ENCODE data around the gene UPP1.

The UPP1 gene

GRCh38 chr7:48085942-48086341 lies 3.1 kb upstream of the UPP1 start:
- no peak for DNase-seq (ENCODE audit: low read depth)

DNA sequence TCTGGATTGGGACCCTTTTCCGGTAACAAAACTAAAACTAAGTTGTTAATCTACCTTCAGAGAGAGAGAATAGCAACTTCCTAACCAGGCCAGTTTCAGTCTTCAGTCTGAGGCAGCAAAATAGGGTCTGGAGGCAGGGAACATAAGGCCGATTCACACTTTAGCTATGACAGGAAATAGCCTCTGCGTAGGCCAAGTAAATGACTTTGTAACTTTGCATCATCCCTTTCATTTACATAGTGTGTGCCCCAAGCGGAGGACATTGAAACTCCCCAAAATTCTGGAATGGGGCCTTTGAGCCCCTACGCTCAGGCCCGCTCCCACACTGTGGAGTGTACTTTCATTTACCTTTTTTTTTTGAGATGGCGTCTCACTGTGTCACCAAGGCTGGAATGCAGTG lies 1.7 kb upstream of the UPP1 start:
- DNase-seq (ENCODE audit: low read depth): no peak

- DNase-seq (ENCODE audit: low read depth): no peak
These were observed 463 bp upstream of the UPP1 start for GRCh38 chr7:48088559-48089045.

DNA sequence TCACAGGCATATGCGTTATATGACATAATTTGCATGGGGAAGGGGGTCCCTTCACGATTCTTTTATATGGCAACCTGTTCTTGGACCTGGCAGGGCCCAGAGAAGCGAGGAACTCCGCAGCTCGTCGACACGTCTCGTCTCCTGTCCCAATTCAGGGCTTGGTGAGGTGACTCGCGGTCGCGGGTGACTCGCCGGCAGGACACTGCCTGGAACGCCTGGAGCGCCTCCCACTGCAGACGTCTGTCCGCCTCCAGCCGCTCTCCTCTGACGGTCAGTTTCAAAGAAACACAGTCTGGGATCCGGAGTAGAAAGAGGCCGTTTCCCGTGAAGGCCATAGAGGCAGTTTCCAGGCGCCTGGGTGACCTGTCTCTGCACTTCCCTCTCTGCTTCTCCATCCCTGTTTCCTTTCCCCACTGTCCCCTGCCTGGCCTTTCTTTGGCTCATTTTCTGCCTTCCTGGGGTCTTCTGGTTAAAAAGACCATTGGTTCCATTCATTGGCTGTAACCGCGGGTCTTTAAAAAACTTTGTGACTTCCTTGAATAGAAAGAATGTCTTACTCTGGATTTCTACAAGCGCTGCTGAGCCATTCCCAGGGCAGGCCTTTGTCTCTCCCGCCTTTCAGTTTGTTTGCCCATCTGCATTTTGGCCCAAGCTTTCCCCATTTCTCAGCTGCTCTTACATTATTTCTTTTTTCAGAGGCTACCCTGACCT lies 1.2 kb downstream of the UPP1 start:
- DNase-seq (ENCODE audit: low read depth): no peak

DNA sequence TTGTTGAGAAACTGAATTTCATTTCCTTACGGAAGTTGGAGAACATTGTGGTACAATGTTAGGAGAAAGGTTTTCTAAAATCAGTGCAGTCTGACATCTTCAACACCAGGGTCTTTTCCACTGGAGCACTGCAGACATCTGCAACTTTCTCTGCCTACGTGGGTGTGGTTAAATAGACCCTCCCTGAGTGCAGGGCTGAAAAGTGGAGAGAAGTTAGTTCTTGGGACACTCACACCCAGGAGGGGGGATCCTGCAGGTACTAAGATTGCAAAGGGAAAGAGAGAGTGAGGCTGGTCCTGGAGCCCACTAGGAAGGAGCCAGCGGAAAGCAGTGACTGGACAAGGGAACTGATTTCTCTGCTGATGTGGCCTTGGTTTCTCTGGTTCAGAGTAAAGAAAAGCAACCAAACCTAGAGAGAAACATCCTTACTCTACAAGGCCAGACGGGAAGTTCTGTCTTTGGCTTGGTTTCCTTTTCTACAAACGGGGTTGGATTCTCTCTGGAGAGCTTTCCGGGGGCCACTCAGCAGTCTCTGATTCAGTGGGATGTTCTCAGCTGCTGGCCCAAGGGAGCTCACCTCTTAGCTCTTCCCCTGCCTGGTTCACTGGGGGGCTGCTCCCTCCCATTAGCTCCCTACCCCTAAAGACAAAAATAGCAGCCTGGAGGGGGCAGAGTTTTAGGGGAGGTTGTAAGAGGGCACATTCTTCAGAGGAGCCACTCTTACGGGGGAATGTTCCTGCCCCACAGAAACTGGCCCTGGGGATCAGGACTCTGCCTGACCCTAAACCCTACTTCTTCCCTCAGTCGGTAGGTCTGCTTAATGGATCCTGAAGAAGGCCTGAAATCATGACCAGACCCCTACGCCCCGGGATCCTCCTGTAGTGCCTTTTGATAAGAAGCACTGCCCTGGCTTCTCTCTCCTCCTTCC lies 2.7 kb downstream of the UPP1 start:
- no peak for DNase-seq (ENCODE audit: low read depth)

DNA sequence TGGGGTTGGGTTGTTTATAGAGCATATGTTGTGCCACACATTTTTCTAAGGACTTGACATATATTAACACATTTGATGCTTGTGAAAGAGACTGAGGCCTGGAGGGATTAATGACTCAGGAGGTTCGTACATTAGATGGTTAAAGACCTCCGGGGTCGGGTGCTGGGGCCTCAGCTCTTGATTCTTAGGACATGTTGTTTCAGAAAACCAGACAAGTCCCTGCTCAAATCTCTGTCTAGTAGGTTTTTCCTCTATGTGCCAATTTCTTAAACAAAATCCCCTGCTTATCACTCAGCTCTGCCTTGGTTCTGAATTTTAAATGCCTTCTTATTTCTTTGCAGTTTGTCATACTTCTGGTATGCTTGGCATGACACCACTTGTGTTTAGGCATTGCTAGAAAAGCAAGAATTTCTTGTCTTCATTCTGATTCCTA lies 5.8 kb downstream of the UPP1 start:
- no peak for DNase-seq (ENCODE audit: low read depth)

GRCh38 chr7:48096273-48096672 lies 7.2 kb downstream of the UPP1 start:
- no peak for DNase-seq (ENCODE audit: low read depth)

- no peak for DNase-seq (ENCODE audit: low read depth)
These were observed 8.6 kb downstream of the UPP1 start for GRCh38 chr7:48097521-48098231.

GRCh38 chr7:48098846-48099245 lies 9.8 kb downstream of the UPP1 start:
- no peak for DNase-seq (ENCODE audit: low read depth)

DNA sequence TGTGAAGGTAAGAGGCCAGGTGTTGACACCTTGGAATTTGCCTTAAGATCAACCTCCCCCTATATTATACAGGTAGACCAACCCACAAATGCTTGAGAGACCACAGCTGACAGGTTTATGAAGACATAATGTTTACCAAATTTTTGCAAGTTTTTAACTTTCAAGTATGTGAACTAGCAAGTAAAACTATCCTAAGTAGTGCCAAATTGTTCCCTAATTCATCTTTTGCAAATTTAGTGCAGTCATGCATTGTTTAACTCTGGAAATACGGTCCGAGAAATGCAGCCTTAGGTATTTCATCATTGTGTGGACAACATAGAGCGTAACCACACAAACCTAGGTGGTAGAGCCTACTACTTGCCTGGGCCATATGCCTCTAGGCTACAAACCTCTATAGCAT lies 10.7 kb downstream of the UPP1 start:
- no peak for DNase-seq (ENCODE audit: low read depth)

GRCh38 chr7:48101352-48101751 lies 12.3 kb downstream of the UPP1 start:
- DNase-seq (ENCODE audit: low read depth): no peak

GRCh38 chr7:48101968-48102367 lies 12.9 kb downstream of the UPP1 start:
- no peak for DNase-seq (ENCODE audit: low read depth)

DNA sequence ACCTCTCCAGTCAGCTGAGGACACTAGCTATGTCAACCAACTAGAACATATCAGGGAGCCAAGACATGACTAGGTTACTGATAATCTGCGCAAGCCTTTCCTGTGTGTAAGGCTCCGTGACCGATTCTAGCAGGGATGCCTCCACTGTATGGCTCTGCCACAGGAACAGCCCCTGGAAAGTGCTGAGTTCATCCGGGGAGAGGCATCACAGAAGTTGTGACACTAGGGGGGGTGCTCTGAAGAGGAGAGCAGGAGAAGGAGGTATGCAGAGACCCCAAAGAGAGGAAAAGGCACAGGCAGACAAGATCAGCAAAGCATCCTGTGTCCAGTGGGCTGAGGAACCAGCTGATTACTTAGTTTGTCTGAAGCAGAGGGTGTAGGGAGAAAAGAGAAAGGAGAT lies 13.5 kb downstream of the UPP1 start:
- no peak for DNase-seq (ENCODE audit: low read depth)

- DNase-seq (ENCODE audit: low read depth): no peak
These were observed 16.0 kb downstream of the UPP1 start for GRCh38 chr7:48105045-48105444.

- DNase-seq (ENCODE audit: low read depth): no peak
These were observed 18.0 kb downstream of the UPP1 start for GRCh38 chr7:48106906-48107659.

DNA sequence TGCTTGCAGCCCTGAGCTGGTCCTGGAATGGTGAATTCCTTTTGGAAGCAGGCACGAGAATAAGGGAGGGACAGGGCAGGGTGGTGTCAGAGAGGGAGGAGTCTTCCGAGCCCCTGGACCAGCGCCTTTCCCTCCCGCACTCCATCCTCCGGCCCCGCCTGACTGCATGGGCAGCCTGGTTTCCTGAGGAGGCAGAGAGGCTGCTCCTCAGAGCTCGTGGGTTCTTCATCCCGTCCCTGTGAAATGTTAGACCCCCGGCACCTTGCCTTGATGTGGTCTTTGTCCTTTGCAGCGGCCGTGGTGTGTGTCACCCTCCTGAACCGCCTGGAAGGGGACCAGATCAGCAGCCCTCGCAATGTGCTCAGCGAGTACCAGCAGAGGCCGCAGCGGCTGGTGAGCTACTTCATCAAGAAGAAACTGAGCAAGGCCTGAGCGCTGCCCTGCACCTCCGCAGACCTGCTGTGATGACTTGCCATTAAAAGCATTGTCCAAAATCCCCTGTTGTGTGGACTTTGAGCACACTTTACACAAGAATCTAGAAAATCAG lies 18.9 kb downstream of the UPP1 start:
- no peak for DNase-seq (ENCODE audit: low read depth)

GRCh38 chr7:48108959-48109847 lies 20.1 kb downstream of the UPP1 start:
- no peak for DNase-seq (ENCODE audit: low read depth)

DNA sequence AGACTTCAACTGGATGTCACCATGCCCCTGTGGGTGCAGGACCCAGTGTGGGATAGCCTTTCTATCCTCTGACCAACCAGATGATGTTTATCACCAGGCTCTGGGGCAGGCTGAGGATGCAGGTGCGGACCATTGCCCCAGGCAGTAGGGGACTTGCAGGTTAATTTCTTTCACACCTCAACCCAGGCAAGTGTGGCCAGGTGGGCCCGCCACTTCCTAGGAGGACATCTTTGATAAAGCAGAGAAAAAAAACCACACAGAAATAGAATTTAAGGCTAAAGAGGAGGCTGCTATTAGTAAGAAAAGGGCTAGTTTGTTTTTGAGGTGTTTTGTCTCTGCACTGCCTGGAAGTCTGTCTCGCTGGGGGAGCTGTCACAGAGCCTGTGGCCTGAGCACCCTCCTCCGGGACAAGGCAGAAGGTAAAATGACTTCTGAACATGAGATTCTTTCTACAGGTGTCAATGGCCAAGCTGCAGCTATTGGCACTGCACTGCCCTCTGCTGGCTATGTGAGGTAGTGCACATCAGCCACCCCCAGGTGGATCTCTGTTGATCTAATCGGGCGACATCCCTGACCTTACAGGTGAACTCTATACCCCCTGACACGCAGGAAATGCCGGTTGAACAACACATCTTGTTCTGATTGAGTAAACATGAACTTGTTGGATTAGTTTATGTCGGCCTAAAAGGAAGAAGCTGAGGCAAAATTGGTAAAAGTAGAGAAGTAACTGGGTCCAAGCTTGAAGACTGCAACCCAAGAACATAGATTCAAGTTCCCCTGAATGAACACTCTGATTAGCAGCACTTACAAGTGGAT lies 21.0 kb downstream of the UPP1 start:
- DNase-seq (ENCODE audit: low read depth): peak; percentile 79

- no peak for DNase-seq (ENCODE audit: low read depth)
These were observed 21.8 kb downstream of the UPP1 start for GRCh38 chr7:48110868-48111267.

GRCh38 chr7:48111596-48111995 lies 22.5 kb downstream of the UPP1 start:
- DNase-seq (ENCODE audit: low read depth): no peak
